Measurements from ENCODE around the gene CLCN6.

GRCh38 chr1:11875094-11875493 lies 69.1 kb downstream of the CLCN6 start:
- TF ChIP-seq, protein P1, sequence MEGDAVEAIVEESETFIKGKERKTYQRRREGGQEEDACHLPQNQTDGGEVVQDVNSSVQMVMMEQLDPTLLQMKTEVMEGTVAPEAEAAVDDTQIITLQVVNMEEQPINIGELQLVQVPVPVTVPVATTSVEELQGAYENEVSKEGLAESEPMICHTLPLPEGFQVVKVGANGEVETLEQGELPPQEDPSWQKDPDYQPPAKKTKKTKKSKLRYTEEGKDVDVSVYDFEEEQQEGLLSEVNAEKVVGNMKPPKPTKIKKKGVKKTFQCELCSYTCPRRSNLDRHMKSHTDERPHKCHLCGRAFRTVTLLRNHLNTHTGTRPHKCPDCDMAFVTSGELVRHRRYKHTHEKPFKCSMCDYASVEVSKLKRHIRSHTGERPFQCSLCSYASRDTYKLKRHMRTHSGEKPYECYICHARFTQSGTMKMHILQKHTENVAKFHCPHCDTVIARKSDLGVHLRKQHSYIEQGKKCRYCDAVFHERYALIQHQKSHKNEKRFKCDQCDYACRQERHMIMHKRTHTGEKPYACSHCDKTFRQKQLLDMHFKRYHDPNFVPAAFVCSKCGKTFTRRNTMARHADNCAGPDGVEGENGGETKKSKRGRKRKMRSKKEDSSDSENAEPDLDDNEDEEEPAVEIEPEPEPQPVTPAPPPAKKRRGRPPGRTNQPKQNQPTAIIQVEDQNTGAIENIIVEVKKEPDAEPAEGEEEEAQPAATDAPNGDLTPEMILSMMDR (IDR thresholded peaks at IDR 0.05): no peak
- no peak for TF ChIP-seq POLR2A (IDR thresholded peaks at IDR 0.05)

All from adrenal gland (tissue), 5 donors.